NT2/D1 (cell line): ENCODE measurements around the gene NDUFAF3.

Experiments
- SUZ12 ChIP-seq: IDR thresholded peaks from 2 replicates; pipeline ENCODE4 v1.6.1; 2011; ENCODE audit not compliant: insufficient read length, insufficient read depth; ENCODE audit errors: extremely low read depth
- YY1 ChIP-seq: IDR thresholded peaks from 2 replicates; pipeline ENCODE4 v1.6.1; 2011; ENCODE audit not compliant: insufficient read length, insufficient read depth
- ZNF274 ChIP-seq: IDR thresholded peaks from 2 replicates; pipeline ENCODE4 v1.6.1; 2011; ENCODE audit warnings: mild to moderate bottlenecking, low read depth, low read length

DNA sequence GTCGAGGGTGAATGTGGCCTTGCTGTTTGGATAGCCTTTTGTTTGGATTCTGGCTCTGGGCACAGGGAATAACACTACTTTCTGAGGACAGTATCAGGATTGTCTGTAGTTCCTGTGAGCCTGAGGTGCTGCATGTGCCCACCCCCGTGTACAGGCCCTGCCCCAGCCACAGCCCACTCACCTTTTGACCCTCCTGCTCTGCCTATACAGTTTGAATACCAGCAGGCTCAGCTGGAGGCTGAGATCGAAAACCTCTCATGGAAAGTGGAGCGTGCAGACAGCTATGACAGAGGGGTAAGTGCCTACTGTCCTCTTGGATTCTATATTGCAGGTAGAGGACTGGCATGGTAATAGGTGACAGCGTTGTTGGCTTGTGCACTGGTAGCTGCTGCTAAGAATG is 39.2 kb upstream of the NDUFAF3 start:
- TF ChIP-seq YY1: no peak
- TF ChIP-seq ZNF274: no peak
- TF ChIP-seq SUZ12: no peak
